GM18873 (cell line): Measurements from ENCODE around the gene PRSS57.

Source experiments
- ATAC-seq: cut with Tn5 transposase; IDR thresholded peaks from one replicate; pipeline ENCODE4 v1.9.1; 2021; ENCODE audit warnings: mild to moderate bottlenecking, moderate library complexity, moderate number of reproducible peaks; ENCODE audit not compliant: unreplicated experiment, low FRiP score

The PRSS57 gene

DNA sequence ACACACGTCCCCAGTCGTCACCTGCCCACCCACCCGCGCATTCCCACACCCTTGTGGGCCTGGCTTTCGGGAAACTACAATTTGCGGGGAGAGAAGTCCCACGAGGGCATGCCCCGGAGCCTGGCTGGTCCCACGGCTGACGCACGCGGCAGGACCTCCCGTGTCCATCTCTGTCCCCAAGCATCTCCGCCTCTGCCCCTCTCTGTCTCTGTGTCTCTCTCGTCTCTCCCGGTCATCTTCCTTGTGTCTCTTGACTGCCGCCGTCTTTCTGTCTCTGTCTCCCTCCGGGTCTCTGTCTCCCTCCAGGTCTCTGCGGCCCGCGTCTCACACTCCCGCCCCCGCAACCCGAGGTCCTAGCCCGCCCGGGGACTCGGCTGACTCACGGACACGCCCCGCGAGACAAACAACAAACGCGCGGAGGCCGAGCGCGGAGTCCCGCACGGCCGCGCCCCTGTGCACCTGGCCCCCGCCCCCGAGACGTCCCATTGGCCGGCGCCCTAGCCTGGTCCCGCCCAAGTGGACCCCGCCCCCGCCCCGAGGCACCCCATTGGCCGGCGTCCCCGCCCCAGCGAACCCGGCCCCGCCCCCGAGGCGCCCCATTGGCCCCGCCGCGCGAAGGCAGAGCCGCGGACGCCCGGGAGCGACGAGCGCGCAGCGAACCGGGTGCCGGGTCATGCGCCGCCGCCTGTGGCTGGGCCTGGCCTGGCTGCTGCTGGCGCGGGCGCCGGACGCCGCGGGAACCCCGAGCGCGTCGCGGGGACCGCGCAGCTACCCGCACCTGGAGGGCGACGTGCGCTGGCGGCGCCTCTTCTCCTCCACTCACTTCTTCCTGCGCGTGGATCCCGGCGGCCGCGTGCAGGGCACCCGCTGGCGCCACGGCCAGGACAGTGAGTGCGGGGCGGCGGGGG is 55.7 kb downstream of the PRSS57 start, which contains the start of gene FGF22:
TSS of gene FGF22 (plus strand) at position 627 of the 908 bp plus-strand sequence. CDS start at position 674, 47 bp downstream.
- ATAC-seq = no peak

DNA sequence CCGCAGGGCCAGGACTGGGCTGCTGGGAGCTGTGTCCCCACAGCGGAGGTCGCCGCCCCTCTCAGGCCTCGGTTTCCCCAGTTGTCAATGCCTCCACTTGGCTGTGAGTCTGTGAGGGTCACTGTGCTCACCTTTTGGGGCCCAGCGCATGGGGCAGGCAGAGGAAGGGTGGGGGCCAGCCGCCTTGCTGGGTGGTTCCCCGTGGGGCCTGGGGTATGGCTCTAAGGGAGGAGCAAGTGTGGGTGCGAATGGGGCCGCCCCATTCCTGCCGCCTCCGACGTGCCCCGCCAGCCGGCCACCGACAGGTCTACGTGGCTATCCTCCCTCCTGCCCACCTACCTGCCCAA is 56.4 kb downstream of the PRSS57 start:
- no peak for ATAC-seq
